HUES6 (cell line): Measurements from ENCODE around the gene EPB41L3.
"Not testable (repeated sequence)": the region's sequence is repeated elsewhere in the genome, so short reads cannot be mapped to it uniquely, and the experiment has no call there.

Experiments
- H3K27ac ChIP-seq: 2 replicates; pipeline ENCODE4 v1.7.0; 2013; ENCODE audit warnings: low read depth, mild to moderate bottlenecking, low read length, inconsistent platforms
- H3K27me3 ChIP-seq: 2 replicates; pipeline ENCODE4 v1.6.1; 2013; ENCODE audit warnings: low read length; ENCODE audit not compliant: control insufficient read depth, insufficient read depth
- H3K36me3 ChIP-seq: 2 replicates; pipeline ENCODE4 v1.6.1; 2013; ENCODE audit warnings: low read length; ENCODE audit not compliant: control insufficient read depth, insufficient read depth
- H3K4me1 ChIP-seq: 2 replicates; pipeline ENCODE4 v1.6.1; 2013; ENCODE audit warnings: low read length; ENCODE audit not compliant: control insufficient read depth, insufficient read depth
- H3K4me3 ChIP-seq: 2 replicates; pipeline ENCODE4 v1.5.1; 2013; ENCODE audit warnings: low read depth, low read length
- H3K9ac ChIP-seq: one replicate; pipeline ENCODE4 v1.6.1; 2013; ENCODE audit warnings: mild to moderate bottlenecking, low read length
- H3K9me3 ChIP-seq: 2 replicates; pipeline ENCODE4 v1.6.1; 2013; ENCODE audit warnings: low read depth, low read length; ENCODE audit not compliant: control insufficient read depth, insufficient read depth

Gene EPB41L3

DNA sequence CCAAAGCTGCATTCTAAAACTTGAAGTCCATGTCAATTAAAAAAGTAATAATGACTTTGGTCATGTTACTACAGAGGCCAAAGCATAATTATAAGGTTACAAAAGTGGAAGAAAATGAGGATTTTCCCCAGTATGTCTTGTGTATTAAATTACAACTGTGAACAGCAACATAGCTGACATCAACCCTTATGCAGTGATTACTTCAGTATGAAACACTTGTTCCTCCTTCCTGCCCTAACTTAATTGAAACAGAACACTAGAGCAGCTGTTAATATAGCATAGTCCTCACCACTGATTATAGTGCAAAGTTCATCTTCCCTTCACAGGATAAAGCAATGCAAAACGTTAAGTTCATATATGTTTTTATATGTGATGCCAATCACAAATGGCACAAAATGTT lies 29.9 kb downstream of the EPB41L3 start:
- H3K4me3 ChIP-seq: no peak overlapping the region
- H3K36me3 ChIP-seq: no peaks in the 10 kb centered on the region
- H3K27me3 ChIP-seq: no peaks in the 10 kb centered on the region
- H3K9ac ChIP-seq: no peak overlapping the region
- H3K4me1 ChIP-seq: peaks cover 8% of the 10 kb centered on the region
- H3K9me3 ChIP-seq: no peaks in the 10 kb centered on the region
- no peak overlapping the region for H3K27ac ChIP-seq

DNA sequence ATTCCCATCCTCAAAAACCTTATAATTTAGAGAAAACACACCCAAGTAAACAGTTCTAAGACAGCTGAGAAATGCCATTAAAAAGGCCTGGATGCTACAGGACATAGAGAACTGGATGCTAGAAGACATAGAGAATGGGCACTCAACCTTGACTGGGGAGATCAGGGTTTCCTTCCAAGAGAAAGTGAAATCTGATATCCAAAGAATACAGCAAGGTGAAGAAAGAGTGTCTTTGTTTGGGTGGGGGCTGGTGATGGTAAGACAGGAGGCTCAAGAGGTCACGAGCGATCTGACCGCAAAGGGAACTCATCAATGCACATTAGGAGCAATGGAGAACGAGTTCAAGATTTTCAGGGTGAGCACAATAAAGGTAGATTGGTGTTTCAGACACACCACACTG lies 31.6 kb downstream of the EPB41L3 start:
- no peaks in the 10 kb centered on the region for H3K36me3 ChIP-seq
- peaks cover 8% of the 10 kb centered on the region for H3K4me1 ChIP-seq
- no peaks in the 10 kb centered on the region for H3K9me3 ChIP-seq
- H3K27ac ChIP-seq: no peak overlapping the region
- H3K27me3 ChIP-seq: no peaks in the 10 kb centered on the region
- no peak overlapping the region for H3K4me3 ChIP-seq
- H3K9ac ChIP-seq: no peak overlapping the region

DNA sequence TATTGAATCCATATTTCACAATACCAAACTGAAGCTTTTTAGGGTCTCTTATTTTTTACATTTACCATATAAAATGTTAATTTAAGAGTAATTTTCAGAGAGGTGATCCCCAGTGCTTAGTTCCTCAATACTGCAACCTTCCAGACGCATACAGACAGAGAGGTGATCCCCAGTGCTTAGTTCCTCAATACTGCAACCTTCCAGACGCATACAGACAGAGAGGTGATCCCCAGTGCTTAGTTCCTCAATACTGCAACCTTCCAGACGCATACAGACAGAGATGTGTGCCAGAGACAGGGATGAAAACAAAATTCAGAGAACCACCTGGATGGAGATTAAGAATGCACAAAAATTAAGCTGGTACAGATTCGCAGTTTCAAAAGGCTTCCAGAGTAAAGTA lies 32.3 kb downstream of the EPB41L3 start:
- not testable (repeated sequence) for H3K27me3 ChIP-seq, H3K36me3 ChIP-seq, H3K27ac ChIP-seq, H3K9ac ChIP-seq, H3K9me3 ChIP-seq, H3K4me3 ChIP-seq, H3K4me1 ChIP-seq

DNA sequence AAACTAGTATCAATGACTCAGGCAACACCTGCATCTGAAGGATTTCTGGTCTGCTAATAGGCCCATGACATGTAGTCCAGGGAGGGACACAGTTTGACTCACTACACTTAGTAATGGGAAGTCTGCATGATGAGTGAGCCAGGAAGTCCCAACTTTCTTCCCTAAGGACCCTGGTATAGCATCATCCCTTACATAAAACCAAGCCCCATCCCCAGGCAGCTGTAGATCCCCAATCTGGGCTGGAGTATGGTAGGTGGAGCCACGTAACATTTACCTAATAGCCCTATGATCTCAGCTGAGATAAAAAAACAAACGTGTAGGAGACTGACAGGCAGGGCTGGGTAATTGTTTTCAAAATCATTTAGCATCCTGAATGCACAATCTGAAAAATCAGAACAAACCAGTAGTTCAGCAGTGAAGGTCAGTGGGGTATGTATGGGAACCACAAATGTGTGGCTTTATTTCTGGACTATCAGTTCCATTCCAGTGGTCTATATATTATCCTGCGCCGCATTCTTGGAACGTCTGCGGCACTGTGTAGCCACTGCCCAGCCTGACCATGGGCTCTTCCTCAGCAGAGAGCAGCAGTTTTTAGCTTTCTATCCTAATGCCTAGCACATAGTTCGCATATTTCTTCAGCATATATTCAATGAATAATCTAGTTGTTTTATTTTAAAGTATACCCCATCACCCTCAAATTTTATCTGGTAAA lies 33.5 kb downstream of the EPB41L3 start:
- Histone ChIP-seq H3K27me3 (no peaks in the 10 kb centered on the region), H3K9ac (no peak overlapping the region), H3K36me3 (no peaks in the 10 kb centered on the region), H3K27ac (no peak overlapping the region), H3K4me3 (no peak overlapping the region), H3K4me1 (peaks cover 8% of the 10 kb centered on the region), H3K9me3 (no peaks in the 10 kb centered on the region)

DNA sequence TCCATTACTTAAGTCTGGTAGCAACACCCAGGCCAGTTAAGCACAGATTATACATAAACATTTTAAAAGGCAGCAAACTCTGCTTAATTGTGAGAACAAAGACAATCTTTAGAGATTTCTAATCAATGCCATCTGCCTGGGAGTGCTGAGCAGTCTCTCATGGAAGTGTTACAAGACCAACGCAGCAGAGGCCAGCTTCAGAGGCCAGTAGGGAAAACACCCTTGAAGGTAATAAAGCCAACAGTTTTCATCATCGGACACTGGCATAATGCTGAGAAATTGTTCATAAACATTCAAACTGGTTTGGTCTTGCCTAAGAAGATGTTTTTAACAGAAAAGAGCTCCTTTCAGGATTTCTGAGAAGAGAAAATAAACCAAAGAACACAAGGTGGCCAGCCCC lies 35.0 kb downstream of the EPB41L3 start:
- Histone ChIP-seq H3K4me3 (no peak overlapping the region), H3K9me3 (no peaks in the 10 kb centered on the region), H3K9ac (no peak overlapping the region), H3K27me3 (no peaks in the 10 kb centered on the region), H3K36me3 (no peaks in the 10 kb centered on the region), H3K4me1 (peaks cover 8% of the 10 kb centered on the region), H3K27ac (no peak overlapping the region)

DNA sequence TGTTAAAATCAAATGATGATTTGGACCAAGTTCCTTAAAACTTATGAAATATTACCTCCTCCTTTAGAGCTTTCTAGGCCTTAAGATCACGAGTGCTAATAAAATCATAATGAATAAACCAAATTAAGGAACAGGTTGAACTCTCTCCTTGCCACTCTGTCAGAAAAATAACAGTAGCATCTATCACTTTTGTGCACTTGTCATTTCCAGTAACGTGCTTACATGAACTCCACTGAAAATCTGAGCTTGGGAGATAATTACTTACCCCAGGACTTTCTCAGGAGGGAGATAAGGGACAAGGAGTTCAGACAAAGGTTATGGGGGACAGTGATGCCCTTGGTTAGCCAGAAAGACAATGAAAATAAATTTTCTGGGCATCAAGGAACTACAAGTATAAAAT lies 36.0 kb downstream of the EPB41L3 start:
- no peak overlapping the region for H3K27ac ChIP-seq
- H3K36me3 ChIP-seq: no peaks in the 10 kb centered on the region
- H3K9me3 ChIP-seq: no peaks in the 10 kb centered on the region

DNA sequence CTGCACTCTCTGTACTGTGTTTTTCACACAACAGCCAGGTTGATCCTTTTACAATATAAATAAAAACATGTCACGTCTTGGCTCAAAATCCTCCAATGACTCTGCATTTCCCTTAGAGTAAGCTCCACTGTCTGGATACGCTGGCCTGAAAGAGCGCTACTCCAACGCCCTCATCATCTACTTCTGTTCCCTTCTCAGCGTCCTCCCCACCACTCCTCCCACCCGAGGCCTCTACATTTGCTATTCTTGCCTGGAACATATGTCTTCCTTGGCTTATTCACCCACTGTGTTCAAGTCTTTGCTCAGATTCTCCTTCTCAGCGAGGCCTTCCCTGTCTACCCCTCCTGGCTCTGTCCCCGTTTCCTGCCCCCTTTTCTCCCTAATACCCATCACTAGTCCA lies 37.6 kb downstream of the EPB41L3 start:
- Histone ChIP-seq H3K4me3 (no peak overlapping the region), H3K4me1 (no peaks in the 10 kb centered on the region), H3K9ac (no peak overlapping the region), H3K9me3 (no peaks in the 10 kb centered on the region), H3K36me3 (no peaks in the 10 kb centered on the region), H3K27me3 (no peaks in the 10 kb centered on the region), H3K27ac (no peak overlapping the region)

More for the DNA sequence above, 36.0 kb downstream of the EPB41L3 start:
- H3K4me3 ChIP-seq: no peak overlapping the region
- peaks cover 8% of the 10 kb centered on the region for H3K4me1 ChIP-seq
- H3K27me3 ChIP-seq: no peaks in the 10 kb centered on the region
- no peak overlapping the region for H3K9ac ChIP-seq

DNA sequence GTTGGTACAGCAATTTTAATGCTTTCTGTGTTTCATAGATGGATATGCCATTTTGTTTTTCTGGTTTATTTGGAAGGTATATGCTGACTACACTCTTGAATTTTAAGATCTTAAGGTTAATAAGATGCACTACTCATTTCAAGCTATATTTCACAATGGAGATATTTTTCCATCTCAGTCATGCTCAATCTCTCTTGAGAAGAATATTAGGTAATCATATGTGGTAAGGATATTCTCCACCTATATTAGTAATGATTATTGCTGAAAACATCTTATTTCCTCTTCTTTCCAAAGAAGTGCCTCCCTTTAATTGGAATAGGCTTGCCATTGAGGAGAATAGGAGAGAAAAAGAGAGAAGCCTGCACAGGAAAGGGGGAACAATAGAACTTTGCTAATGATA lies 40.1 kb downstream of the EPB41L3 start:
- H3K27ac ChIP-seq: no peak overlapping the region
- H3K9ac ChIP-seq: no peak overlapping the region
- no peaks in the 10 kb centered on the region for H3K36me3 ChIP-seq
- no peaks in the 10 kb centered on the region for H3K9me3 ChIP-seq
- no peak overlapping the region for H3K4me3 ChIP-seq
- no peaks in the 10 kb centered on the region for H3K4me1 ChIP-seq
- H3K27me3 ChIP-seq: no peaks in the 10 kb centered on the region

DNA sequence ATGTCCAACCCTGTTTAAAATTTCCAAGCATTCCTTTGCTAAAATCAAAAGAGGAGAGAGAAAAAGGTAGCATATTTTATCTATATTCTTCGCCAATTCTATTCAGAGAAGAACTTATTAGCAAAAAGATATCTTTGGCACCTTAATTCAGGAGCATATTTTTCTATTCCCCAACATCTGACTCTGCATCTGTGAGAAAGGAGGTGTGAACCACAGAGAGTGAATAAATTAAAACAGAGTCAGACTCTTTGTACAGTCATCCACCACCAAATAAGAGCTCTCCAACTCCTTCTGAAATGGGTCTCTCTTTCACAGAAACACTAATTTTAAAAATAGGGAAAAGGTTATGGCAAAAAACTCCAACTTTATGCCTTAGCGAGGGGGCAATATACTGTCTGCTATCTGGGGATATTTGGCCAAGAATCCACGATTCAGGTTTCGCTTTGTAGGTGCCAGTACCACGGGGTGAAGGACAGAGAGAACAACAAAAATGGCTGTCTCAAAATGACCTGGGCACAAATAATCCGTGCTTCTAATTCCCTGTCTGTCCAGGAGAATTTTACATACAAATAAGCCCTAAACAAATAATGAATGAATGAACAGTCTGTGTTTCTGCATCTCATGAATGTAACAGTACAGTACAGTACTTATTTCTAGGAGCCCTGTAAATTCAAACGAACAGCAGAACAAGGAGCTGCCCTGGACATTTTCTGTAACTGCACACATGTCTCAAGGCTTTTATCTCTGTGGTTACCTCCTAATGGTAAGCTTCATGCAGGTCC lies 43.4 kb downstream of the EPB41L3 start:
- Histone ChIP-seq H3K36me3 (no peaks in the 10 kb centered on the region), H3K9ac (no peak overlapping the region), H3K4me1 (no peaks in the 10 kb centered on the region), H3K4me3 (no peak overlapping the region), H3K27me3 (no peaks in the 10 kb centered on the region), H3K27ac (no peak overlapping the region), H3K9me3 (no peaks in the 10 kb centered on the region)

DNA sequence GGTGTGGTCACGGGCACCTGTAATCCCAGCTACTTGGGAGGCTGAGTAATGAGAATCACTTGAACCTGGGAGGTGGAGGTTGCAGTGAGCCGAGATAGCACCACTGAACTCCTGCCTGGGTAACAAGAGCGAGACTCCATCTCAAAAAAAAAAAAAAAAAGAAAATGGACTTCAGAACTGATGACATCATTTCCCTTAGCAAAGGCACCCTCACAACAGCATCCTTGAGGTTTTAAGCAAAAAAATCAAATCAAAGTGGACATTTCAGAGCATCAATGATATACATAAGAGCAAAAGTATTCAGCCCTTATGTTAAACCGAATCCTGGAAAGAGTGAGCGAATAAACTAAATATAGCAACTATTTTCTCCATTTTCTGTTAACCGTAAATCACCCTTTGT lies 45.3 kb downstream of the EPB41L3 start:
- no peak overlapping the region for H3K4me3 ChIP-seq
- H3K36me3 ChIP-seq: no peaks in the 10 kb centered on the region
- no peak overlapping the region for H3K9ac ChIP-seq
- no peaks in the 10 kb centered on the region for H3K9me3 ChIP-seq
- H3K27ac ChIP-seq: no peak overlapping the region
- no peaks in the 10 kb centered on the region for H3K27me3 ChIP-seq
- no peaks in the 10 kb centered on the region for H3K4me1 ChIP-seq

DNA sequence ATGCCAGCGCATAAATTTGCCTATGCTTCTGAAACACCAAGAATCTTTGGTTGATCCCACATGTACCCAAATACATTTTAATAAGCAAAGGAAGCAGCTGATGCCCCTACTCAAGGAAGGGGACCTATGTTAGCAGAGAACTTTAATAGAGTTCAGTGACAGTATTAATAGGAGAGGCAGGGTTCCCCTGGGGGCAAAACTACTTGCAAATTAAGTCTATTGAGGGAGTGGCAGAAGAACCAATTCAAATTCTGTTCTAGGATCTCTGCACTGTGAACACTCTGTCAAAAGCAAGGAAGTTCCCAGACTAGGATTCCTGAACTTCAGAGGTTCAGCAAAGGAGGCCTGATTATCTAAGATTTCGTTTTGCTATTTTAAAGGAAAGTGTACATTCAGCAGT lies 47.5 kb downstream of the EPB41L3 start:
- no peaks in the 10 kb centered on the region for H3K4me1 ChIP-seq
- no peak overlapping the region for H3K9ac ChIP-seq
- H3K27me3 ChIP-seq: no peaks in the 10 kb centered on the region
- no peaks in the 10 kb centered on the region for H3K36me3 ChIP-seq
- H3K9me3 ChIP-seq: no peaks in the 10 kb centered on the region
- no peak overlapping the region for H3K4me3 ChIP-seq
- no peak overlapping the region for H3K27ac ChIP-seq
